OCI-LY7 (cell line): ENCODE measurements around the gene STYK1.

Experiments
- EZH2phosphoT487 ChIP-seq: fragments of 200-600 bp; sonication (generic); IDR thresholded peaks from 2 replicates; pipeline ENCODE4 v1.6.1; 2018; ENCODE audit warnings: low read depth, borderline replicate concordance, mild to moderate bottlenecking, mixed run types, antibody characterized with exemption, low read length, moderate library complexity, mixed read lengths
- TF ChIP-seq, protein P1 (sequence below): fragments of 200-600 bp; sonication (generic); conservative IDR thresholded peaks from 2 replicates; pipeline ENCODE4 v1.5.1; 2014; ENCODE audit warnings: mild to moderate bottlenecking, antibody characterized with exemption, low read length, moderate library complexity, mixed read lengths

DNA sequence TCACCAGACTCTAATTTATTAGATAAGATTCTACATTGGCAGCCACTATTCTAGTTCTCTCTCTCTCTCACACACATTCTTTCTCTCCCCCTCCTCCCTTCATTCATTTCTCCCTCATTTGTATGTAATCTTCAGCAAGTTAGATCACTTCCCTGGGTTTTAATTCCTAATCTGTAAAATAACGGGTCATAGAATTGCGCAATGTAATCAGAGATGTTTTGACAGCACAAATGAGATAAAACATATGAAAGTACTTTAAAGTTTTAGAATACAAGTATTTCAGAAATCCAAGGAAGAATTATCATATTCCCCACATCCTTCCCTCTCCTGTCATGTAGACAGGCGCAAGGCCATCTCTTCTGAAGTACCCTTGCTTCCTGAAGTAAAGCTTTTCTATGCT is 21.7 kb downstream of the STYK1 start:
- TF ChIP-seq, protein P1, sequence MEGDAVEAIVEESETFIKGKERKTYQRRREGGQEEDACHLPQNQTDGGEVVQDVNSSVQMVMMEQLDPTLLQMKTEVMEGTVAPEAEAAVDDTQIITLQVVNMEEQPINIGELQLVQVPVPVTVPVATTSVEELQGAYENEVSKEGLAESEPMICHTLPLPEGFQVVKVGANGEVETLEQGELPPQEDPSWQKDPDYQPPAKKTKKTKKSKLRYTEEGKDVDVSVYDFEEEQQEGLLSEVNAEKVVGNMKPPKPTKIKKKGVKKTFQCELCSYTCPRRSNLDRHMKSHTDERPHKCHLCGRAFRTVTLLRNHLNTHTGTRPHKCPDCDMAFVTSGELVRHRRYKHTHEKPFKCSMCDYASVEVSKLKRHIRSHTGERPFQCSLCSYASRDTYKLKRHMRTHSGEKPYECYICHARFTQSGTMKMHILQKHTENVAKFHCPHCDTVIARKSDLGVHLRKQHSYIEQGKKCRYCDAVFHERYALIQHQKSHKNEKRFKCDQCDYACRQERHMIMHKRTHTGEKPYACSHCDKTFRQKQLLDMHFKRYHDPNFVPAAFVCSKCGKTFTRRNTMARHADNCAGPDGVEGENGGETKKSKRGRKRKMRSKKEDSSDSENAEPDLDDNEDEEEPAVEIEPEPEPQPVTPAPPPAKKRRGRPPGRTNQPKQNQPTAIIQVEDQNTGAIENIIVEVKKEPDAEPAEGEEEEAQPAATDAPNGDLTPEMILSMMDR = no peak
- TF ChIP-seq EZH2phosphoT487 = no peak
